CD4-positive, alpha-beta T cell treated with Interleukin-21 for 1 hour (primary cell): ENCODE measurements around the gene ATP6V0D1.
A peak's percentile ranks its signal among the peaks of the same experiment; 100 is the strongest.
"Not testable (repeated sequence)": the region's sequence is repeated elsewhere in the genome, so short reads cannot be mapped to it uniquely, and the experiment has no call there.

Source experiments
- DNase-seq: peaks from one replicate; pipeline ENCODE4 v3.0.0-alpha.2; 2020

ATP6V0D1 gene

DNA sequence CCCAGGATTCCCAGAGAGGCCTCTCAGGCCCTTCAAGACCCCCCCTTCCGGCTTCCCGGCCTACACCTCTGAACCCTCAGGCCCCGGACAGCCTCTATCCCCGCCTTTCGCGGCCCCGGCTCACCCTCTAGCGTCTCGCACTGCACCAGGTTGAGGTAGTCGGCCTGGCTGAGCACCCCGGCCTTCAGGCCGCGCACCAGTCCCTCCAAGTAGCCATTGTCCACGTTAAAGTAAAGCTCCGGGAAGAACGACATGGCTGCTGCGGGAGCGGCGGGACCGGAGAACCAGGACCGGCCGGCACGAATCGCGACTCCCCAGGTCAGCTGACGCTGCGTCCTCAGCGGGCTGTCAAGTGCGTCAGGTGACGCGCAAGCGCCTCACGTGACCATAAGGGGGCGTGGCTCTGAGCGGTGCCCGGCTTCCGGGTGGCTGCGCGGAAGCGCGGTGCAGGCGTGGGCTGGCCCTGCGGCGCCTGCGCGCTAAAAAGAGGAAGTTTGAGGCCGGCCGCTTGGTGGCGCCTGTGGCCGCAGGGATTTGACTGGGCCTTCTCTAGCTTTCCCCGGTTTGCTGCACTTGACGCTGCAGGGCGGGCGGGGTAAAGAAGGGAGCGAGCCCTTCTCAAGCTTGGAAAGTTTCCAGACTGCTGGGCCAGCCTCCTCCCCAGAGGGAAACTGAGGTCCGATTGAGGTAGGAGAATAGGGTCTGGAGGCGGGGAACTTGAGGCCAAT is at the start of gene ATP6V0D1:
TSS of gene ATP6V0D1 (minus strand) at position 325 of the 728 bp plus-strand sequence. CDS start at position 254, 71 bp downstream.
- DNase-seq: peak; percentile 99

GRCh38 chr16:67530013-67530939 is 49.3 kb upstream of the ATP6V0D1 start:
- peak; percentile 60 for DNase-seq

DNA sequence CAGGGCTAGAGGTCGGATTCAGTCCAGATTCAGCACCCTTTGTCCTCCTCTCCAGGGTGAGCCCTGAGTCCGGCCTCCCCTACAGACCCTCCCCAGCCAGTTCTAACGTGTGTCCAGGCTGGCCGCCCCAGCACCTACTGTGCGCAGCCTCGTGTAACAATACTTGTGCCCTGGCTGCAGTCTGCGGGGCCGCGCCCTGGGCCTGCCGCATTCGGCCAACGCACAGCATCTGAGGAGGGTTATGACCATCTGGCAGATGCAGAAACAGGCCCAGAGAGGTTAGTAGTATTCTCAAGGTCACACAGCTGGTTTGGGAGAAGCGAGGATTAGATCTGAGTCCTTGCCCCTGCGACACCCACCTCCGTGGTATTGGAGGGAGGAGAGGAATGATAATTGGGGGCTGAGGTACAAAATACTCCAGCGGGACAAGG is 48.6 kb upstream of the ATP6V0D1 start:
- DNase-seq: no peak

DNA sequence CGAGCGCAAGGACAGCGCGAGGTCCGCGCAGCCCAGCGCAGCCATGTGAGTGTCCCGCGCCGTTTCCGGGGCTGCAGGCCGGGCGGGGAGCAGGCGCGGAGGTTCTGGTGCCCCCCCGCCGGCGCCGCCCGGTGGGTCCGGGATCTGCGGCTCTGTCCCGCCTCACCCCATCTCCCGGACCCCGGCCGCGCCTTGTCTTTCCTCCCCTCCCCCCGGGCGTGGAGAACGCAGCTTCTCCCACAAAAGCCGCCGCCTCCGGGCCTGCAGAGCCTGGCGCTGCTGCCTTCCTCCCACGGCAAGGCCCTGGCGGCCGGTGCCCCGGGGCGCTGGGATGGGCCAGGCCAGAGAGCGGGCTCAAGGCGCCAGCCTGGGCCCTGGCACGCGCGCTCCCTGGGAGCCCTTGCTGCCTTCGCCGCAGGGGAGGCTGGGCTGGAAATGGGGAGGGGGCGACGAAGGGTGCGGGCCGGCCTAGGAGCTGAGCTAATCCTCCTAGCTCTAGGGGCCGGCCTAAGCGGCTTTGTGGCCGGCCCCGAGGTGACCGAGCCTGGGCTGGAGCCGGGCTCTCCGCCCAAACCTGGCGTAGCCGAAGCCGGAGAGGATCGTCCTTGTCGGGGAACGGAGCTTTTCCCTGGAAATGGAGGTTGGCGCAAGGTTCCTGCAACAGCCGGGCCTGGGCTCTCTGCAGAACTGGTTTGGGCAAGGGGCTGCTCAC is 48.1 kb upstream of the ATP6V0D1 start:
- DNase-seq: no peak

GRCh38 chr16:67528222-67528869 is 47.4 kb upstream of the ATP6V0D1 start, which contains the start of gene RIPOR1:
RIPOR1 (plus strand) TSS chr16:67528829; CDS start chr16:67538447, 9,618 bp downstream.
- DNase-seq: peak; percentile 51

GRCh38 chr16:67526149-67526791 is 45.3 kb upstream of the ATP6V0D1 start:
- DNase-seq: no peak

GRCh38 chr16:67525176-67525860 is 44.4 kb upstream of the ATP6V0D1 start:
- DNase-seq: no peak

GRCh38 chr16:67521095-67521804 is 40.3 kb upstream of the ATP6V0D1 start:
- peak; percentile 98 for DNase-seq

DNA sequence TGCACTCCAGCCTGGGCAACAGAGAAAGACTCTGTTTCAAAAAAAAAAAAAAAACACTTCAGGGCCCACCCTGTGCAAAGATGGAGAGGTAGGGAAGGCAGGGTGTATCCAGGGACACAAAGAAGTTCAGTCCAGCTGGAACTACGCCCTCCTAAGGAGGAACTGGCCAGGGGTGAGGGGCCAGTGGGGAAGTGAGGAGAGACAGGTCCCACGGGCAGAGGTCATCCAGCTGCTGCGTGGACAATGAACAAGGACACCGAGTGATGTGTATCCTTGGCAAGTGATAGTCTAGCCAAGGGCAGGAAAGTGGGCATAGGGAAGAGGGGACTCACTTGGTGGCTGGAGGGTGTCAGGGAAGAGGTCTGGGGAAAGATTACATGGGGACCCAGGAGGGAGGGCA is 38.3 kb upstream of the ATP6V0D1 start:
- no peak for DNase-seq

DNA sequence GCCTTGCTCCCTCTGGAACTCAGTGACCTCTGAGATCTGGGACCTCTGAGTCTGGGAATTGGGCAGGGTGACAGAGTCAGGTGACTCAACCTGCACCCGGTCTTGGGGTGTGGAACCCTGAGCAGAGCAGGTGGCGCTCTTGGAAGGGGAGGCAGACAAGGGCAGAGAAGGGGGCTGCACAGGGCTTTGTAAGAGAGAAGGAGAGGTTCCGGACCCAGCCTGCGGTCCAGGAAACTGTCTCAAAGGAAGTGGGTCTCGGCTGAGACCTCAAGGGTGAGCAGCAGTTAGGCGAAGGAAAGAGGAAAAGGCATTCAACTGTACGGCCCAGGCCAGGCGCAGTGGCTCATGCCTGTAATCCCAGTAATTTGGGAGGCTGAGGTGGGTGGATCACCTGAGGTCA is 37.7 kb upstream of the ATP6V0D1 start:
- DNase-seq: no peak

DNA sequence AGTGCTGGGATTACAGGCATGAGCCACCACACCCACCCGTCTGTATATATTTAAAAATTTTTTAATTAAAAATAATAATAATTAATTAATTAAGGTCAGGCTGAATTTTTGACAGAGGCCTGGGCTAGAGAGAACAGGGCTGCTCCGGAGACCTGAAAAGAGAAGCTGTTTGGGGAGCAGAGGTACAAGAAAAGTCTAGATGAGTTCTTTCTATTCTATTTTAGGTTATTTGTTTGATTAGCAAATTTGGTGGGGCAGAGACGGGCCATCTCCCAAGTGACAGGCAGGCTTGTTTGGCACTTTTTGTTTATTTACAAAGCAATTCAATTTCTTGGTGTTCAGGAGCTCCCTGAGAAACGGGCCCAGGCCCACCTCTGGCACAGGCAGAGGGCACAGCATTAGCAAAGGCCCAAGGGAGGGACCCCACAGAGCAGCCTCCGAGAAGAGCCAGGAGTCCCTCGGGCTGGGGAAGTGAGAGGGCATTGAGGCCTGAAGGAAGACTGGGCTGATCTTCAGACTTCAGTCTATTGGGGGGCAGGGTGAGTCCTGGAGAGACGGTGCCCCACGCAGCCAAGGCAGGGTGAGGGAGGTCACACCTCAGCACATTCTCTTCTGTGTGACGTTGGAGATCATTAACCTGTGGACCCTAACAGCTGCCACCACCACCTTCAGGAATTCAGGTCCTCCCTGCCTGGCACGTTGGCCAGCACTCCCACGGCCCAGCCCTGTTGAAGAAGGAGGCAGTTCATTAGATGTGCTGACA is 36.9 kb upstream of the ATP6V0D1 start:
- DNase-seq: no peak

GRCh38 chr16:67517155-67517445 is 36.1 kb upstream of the ATP6V0D1 start:
- DNase-seq: no peak

DNA sequence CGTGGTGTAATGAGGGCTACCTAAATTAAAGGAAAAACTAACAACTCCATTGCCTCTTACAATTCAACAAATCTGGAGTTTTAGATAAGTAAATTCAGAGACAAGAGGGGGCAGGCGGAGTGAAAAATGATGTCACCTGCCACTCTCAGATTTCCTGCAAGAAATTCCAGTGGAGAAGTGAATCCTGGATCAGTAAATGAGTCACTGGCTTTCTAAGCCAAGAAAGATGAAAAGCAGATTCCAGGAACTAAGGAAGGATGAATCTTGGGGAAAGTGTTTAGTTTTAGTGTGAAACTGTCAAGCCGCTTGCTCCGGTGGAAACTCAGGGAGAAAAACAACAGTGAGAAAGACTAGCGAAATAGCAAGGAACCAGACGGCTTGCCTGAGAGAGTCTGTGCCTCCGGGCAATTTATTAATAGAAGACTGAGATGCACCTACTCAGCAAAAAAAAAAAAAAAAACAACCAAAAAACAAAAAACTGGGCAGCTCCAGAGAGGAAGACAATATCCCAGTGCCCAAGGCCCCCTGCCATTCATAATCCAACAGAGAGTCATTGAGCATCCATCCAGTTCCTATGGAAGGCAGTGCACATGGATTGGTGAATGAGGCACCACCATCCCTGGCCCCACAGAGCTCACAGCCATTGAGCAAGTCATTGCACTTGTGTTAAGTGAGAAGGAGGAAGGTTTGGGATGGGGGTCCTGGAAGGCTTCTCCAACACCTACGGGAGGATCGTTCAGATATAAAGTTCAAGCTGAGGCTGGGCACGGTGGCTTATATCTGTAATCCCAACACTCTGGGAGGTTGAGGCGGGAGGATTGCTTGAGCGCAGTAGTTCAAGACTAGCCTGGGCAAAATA is 35.6 kb upstream of the ATP6V0D1 start:
- no peak for DNase-seq

GRCh38 chr16:67514382-67514828 is 33.4 kb upstream of the ATP6V0D1 start:
- DNase-seq: peak; percentile 85

- not testable (repeated sequence) for DNase-seq
Observed at GRCh38 chr16:67513892-67514291, 32.9 kb upstream of the ATP6V0D1 start.

DNA sequence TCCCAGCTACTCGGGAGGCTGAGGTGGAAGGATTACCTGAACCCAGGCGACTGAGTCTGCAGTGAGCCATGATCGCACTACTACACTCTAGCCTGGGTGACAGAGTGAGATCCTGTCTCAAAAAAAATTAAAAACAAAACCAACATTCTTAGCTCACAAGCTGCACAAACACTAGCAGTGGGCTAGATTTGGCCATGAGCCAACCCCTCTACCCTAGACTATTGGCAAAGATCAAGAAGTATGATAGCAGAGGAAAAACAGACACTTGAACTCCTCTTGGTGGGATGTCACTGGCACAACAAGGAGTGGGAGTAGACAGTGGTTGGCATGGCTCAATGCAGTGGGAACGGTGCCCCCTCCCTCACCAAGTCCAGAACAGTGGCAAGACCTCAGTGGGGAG is 28.1 kb upstream of the ATP6V0D1 start:
- peak; percentile 29 for DNase-seq

DNA sequence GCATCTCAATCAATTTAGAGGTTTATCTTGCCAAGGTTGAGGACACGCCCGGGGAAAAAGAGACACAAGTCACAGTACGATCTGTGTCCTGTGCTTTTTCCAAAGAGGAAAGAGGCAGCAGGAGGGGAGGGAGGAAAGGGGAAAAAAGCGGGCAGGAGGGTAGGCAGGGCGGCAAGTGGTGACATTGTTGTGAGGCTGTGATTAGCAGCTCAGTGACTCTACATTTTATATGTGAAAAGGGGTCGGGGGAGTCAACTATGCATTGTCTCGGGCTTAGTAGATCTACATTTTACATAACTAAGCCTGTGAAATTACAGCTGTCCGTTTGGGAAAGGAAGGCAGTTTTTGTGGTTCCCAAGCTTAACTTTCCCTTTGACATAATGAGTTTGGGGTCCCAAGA is 25.5 kb upstream of the ATP6V0D1 start:
- no peak for DNase-seq

GRCh38 chr16:67504031-67505021 is 23.4 kb upstream of the ATP6V0D1 start:
- DNase-seq: peak; percentile 77
